Muscle of leg (tissue), 11 donors: ENCODE data around the gene SLC4A5. TPM values are rescaled to one million over a fixed set of nuclear protein-coding genes. Genes with fewer than 3 reads are reported as not detected.
"Not testable (repeated sequence)": the region's sequence is repeated elsewhere in the genome, so short reads cannot be mapped to it uniquely, and the experiment has no call there.

Experiments
- DNase-seq: peaks from one replicate; pipeline ENCODE4 v3.0.0; 2013
- H3K27ac ChIP-seq: one replicate; pipeline ENCODE4 v1.5.1; 2013; ENCODE audit warnings: mild to moderate bottlenecking, low read length, control low read depth
- H3K27me3 ChIP-seq: one replicate; pipeline ENCODE4 v1.6.1; 2013; ENCODE audit warnings: low read length; ENCODE audit not compliant: control insufficient read depth, insufficient read depth
- H3K36me3 ChIP-seq: one replicate; pipeline ENCODE4 v1.6.1; 2013; ENCODE audit warnings: low read length; ENCODE audit not compliant: control insufficient read depth, insufficient read depth
- H3K4me1 ChIP-seq: one replicate; pipeline ENCODE4 v1.6.1; 2013; ENCODE audit warnings: low read length; ENCODE audit not compliant: control insufficient read depth, insufficient read depth
- H3K4me3 ChIP-seq: one replicate; pipeline ENCODE4 v1.5.1; 2013; ENCODE audit warnings: low read length, control low read depth
- H3K9me3 ChIP-seq: replicated peaks from 2 replicates; pipeline ENCODE4 v1.6.1; 2013; ENCODE audit warnings: low read depth, low read length; ENCODE audit not compliant: control insufficient read depth
- WGBS: methylation state at CpG from one replicate; pipeline ENCODE4 v1.1.5; 2013; ENCODE audit warnings: missing lambda C conversion rate; ENCODE audit not compliant: insufficient coverage; 5-methylcytosine and 5-hydroxymethylcytosine counted together
- polyA plus RNA-seq, 8 donors: library from polyadenylated mRNA; unstranded; fragments of 120-200 nt; gene quantifications; one replicate each; pipeline versions ENCODE4 v1.2.1 to v1.2.3, GENCODE V29; 2013; ENCODE audit warnings: inconsistent platforms in 1 of 8, low replicate concordance in 1 of 8; ENCODE audit not compliant: insufficient read length in 8 of 8, insufficient read depth in 1 of 8
- total RNA-seq: library from RNA; stranded (reverse); fragments of 120-200 nt; gene quantifications from one replicate; pipeline ENCODE4 v1.2.4, GENCODE V29; 2013

SLC4A5 gene
- total and polyA plus RNA-seq, 9 donors, result 1.2 to 2.2 (median 1.6) TPM

- Histone ChIP-seq H3K36me3 (no peaks in the 10 kb centered on the region), H3K4me1 (peaks cover 8% of the 10 kb centered on the region), H3K4me3 (no peak overlapping the region), H3K9me3 (no peaks in the 10 kb centered on the region), H3K27me3 (peaks cover 3% of the 10 kb centered on the region), H3K27ac (no peak overlapping the region)
- no CpG with 5 or more reads among the region's 4 CpGs for WGBS
- no peak for DNase-seq
These were observed 146.2 kb downstream of the SLC4A5 start for GRCh38 chr2:74197049-74197448.

- WGBS, result 89% methylated on average over 1 of the region's 1 CpG
- DNase-seq, result no peak
- Histone ChIP-seq H3K36me3 (no peaks in the 10 kb centered on the region), H3K9me3 (no peaks in the 10 kb centered on the region), H3K27me3 (peaks cover 10% of the 10 kb centered on the region), H3K27ac (no peak overlapping the region), H3K4me3 (no peak overlapping the region), H3K4me1 (peaks cover 6% of the 10 kb centered on the region)
These were observed 148.4 kb downstream of the SLC4A5 start for GRCh38 chr2:74194799-74195198.

GRCh38 chr2:74191596-74192380 lies 151.4 kb downstream of the SLC4A5 start:
- no peak for DNase-seq
- Histone ChIP-seq H3K4me3 (no peak overlapping the region), H3K9me3 (no peaks in the 10 kb centered on the region), H3K27ac (no peak overlapping the region), H3K36me3 (no peaks in the 10 kb centered on the region), H3K27me3 (peaks cover 8% of the 10 kb centered on the region), H3K4me1 (no peaks in the 10 kb centered on the region)
- 85% methylated on average over 5 of the region's 6 CpGs for WGBS

- Histone ChIP-seq H3K27me3 (peaks cover 8% of the 10 kb centered on the region), H3K27ac (no peak overlapping the region), H3K36me3 (no peaks in the 10 kb centered on the region), H3K9me3 (no peaks in the 10 kb centered on the region), H3K4me3 (no peak overlapping the region), H3K4me1 (no peaks in the 10 kb centered on the region)
- 67% methylated on average over 1 of the region's 3 CpGs for WGBS
- no peak for DNase-seq
These were observed 154.5 kb downstream of the SLC4A5 start for GRCh38 chr2:74188696-74189095.

- no peaks in the 10 kb centered on the region for H3K36me3 ChIP-seq
- H3K4me3 ChIP-seq, result no peak overlapping the region
- no peaks in the 10 kb centered on the region for H3K9me3 ChIP-seq
- WGBS, result 60% methylated on average over 6 of the region's 6 CpGs
- no peaks in the 10 kb centered on the region for H3K4me1 ChIP-seq
- peak; percentile 29 for DNase-seq
- H3K27me3 ChIP-seq, result peaks cover 6% of the 10 kb centered on the region
- no peak overlapping the region for H3K27ac ChIP-seq
These were observed 155.1 kb downstream of the SLC4A5 start for GRCh38 chr2:74188018-74188601.

GRCh38 chr2:74186706-74187105 lies 156.5 kb downstream of the SLC4A5 start:
- WGBS, result 92% methylated on average over 8 of the region's 15 CpGs
- not testable (repeated sequence) for H3K36me3 ChIP-seq, DNase-seq, H3K9me3 ChIP-seq, H3K4me1 ChIP-seq, H3K4me3 ChIP-seq, H3K27ac ChIP-seq, H3K27me3 ChIP-seq

GRCh38 chr2:74186038-74186437 lies 157.2 kb downstream of the SLC4A5 start:
- Histone ChIP-seq H3K27me3 (no peaks in the 10 kb centered on the region), H3K4me1 (no peaks in the 10 kb centered on the region), H3K27ac (peak overlapping the region; percentile 3), H3K36me3 (no peaks in the 10 kb centered on the region), H3K4me3 (no peak overlapping the region), H3K9me3 (no peaks in the 10 kb centered on the region)
- DNase-seq, result peak; percentile 63
- WGBS, result 87% methylated on average over 8 of the region's 9 CpGs

GRCh38 chr2:74183878-74184277 lies 159.3 kb downstream of the SLC4A5 start:
- DNase-seq, result no peak
- Histone ChIP-seq H3K27me3 (no peaks in the 10 kb centered on the region), H3K36me3 (no peaks in the 10 kb centered on the region), H3K27ac (no peak overlapping the region), H3K9me3 (no peaks in the 10 kb centered on the region), H3K4me1 (peaks cover 4% of the 10 kb centered on the region), H3K4me3 (no peak overlapping the region)
- 88% methylated on average over 1 of the region's 2 CpGs for WGBS

- no peak overlapping the region for H3K27ac ChIP-seq
- H3K27me3 ChIP-seq, result no peaks in the 10 kb centered on the region
- no peaks in the 10 kb centered on the region for H3K9me3 ChIP-seq
- H3K4me1 ChIP-seq, result peaks cover 9% of the 10 kb centered on the region
- peak; percentile 83 for DNase-seq
- peaks cover 2% of the 10 kb centered on the region for H3K36me3 ChIP-seq
- H3K4me3 ChIP-seq, result no peak overlapping the region
- WGBS, result 11% methylated on average over 5 of the region's 7 CpGs
These were observed 161.5 kb downstream of the SLC4A5 start for GRCh38 chr2:74181739-74182138.

GRCh38 chr2:74179063-74179865 lies 164.0 kb downstream of the SLC4A5 start:
- H3K4me1 ChIP-seq, result peaks cover 9% of the 10 kb centered on the region
- peak overlapping the region; percentile 93 for H3K4me3 ChIP-seq
- peaks cover 3% of the 10 kb centered on the region for H3K36me3 ChIP-seq
- no peak for DNase-seq
- peak overlapping the region; percentile 97 for H3K27ac ChIP-seq
- H3K27me3 ChIP-seq, result no peaks in the 10 kb centered on the region
- 46% methylated on average over 12 of the region's 25 CpGs for WGBS
- no peaks in the 10 kb centered on the region for H3K9me3 ChIP-seq
